H1 (cell line): Measurements from ENCODE around the gene RPS3.

ENCODE experiments used
- EP300 ChIP-seq, 2 experiments: IDR thresholded peaks; 1 replicate in 1 of 2; 2 replicates in 1 of 2; pipeline ENCODE4 v1.6.1; 2011 to 2012; ENCODE audit warnings: low read depth in 2 of 2, low read length in 2 of 2, mild to moderate bottlenecking in 2 of 2, borderline replicate concordance in 1 of 2, inconsistent platforms in 1 of 2, moderate library complexity in 1 of 2
- EZH2 ChIP-seq: fragments of 200-600 bp; sonication (generic); IDR thresholded peaks from 2 replicates; pipeline ENCODE4 v1.7.1; 2012; ENCODE audit warnings: low read depth, mild to moderate bottlenecking, moderate library complexity, low read length, inconsistent platforms; ENCODE audit not compliant: severe bottlenecking
- POLR2A ChIP-seq, 2 experiments: IDR thresholded peaks; 1 replicate in 1 of 2; 2 replicates in 1 of 2; pipeline ENCODE4 v1.6.1; 2011; ENCODE audit warnings: low read depth in 2 of 2, low read length in 2 of 2, mild to moderate bottlenecking in 2 of 2; ENCODE audit errors: control extremely low read depth in 1 of 2
- RFX5 ChIP-seq: IDR thresholded peaks from 2 replicates; pipeline ENCODE4 v1.6.1; 2011; ENCODE audit warnings: low read depth, low read length, improper control_type of control experiment, borderline replicate concordance
- TF ChIP-seq, protein P1 (sequence below), 3 experiments: IDR thresholded peaks; 1 replicate in 2 of 3; 2 replicates in 1 of 3; pipeline versions ENCODE4 v1.5.1 to v1.6.1; 2011; ENCODE audit warnings: low read length in 3 of 3, mild to moderate bottlenecking in 3 of 3, inconsistent platforms in 2 of 3, low read depth in 1 of 3, moderate library complexity in 1 of 3; ENCODE audit not compliant: insufficient read depth in 1 of 3; ENCODE audit errors: control extremely low read depth in 1 of 3
- TF ChIP-seq, protein P2 (sequence below): IDR thresholded peaks from 2 replicates; pipeline ENCODE4 v1.6.1; 2012; ENCODE audit warnings: low read length, inconsistent platforms

- TF ChIP-seq EZH2, result no peak
- TF ChIP-seq RFX5, result no peak
- TF ChIP-seq POLR2A (IDR thresholded peaks at IDR 0.05; ENCODE audit: control extremely low read depth in 1 of 2, low read depth in 2 of 2, low read length in 2 of 2), result no peak
- TF ChIP-seq, protein P1, sequence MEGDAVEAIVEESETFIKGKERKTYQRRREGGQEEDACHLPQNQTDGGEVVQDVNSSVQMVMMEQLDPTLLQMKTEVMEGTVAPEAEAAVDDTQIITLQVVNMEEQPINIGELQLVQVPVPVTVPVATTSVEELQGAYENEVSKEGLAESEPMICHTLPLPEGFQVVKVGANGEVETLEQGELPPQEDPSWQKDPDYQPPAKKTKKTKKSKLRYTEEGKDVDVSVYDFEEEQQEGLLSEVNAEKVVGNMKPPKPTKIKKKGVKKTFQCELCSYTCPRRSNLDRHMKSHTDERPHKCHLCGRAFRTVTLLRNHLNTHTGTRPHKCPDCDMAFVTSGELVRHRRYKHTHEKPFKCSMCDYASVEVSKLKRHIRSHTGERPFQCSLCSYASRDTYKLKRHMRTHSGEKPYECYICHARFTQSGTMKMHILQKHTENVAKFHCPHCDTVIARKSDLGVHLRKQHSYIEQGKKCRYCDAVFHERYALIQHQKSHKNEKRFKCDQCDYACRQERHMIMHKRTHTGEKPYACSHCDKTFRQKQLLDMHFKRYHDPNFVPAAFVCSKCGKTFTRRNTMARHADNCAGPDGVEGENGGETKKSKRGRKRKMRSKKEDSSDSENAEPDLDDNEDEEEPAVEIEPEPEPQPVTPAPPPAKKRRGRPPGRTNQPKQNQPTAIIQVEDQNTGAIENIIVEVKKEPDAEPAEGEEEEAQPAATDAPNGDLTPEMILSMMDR (IDR thresholded peaks at IDR 0.05; ENCODE audit: control extremely low read depth in 1 of 3, insufficient read depth in 1 of 3, low read depth in 1 of 3, low read length in 3 of 3), result peak in 2 of 3 experiments; percentile 32; a peak in 3 of 4 replicates
- TF ChIP-seq EP300 (IDR thresholded peaks at IDR 0.05; ENCODE audit: borderline replicate concordance in 1 of 2, low read depth in 2 of 2, low read length in 2 of 2), result no peak
- TF ChIP-seq, protein P2, sequence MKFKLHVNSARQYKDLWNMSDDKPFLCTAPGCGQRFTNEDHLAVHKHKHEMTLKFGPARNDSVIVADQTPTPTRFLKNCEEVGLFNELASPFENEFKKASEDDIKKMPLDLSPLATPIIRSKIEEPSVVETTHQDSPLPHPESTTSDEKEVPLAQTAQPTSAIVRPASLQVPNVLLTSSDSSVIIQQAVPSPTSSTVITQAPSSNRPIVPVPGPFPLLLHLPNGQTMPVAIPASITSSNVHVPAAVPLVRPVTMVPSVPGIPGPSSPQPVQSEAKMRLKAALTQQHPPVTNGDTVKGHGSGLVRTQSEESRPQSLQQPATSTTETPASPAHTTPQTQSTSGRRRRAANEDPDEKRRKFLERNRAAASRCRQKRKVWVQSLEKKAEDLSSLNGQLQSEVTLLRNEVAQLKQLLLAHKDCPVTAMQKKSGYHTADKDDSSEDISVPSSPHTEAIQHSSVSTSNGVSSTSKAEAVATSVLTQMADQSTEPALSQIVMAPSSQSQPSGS, result no peak
Measured at GRCh38 chr11:75431533-75432525, 32.5 kb downstream of the RPS3 start.
